PC-9 (cell line): ENCODE data around the gene CTNNB1. TPM values are rescaled to one million over a fixed set of nuclear protein-coding genes. Genes with fewer than 3 reads are reported as not detected.

Experiments
- BruUV-seq: library from RNA; stranded (reverse); fragments of 400-500 nt; replicated peaks from 2 replicates; lab custom pipeline; 2021; lab: Mats Ljungman, UMichigan
- CTCF ChIA-PET: fragments of 300-600 bp; sonication (Branson Sonifier 250); formaldehyde crosslinking; loops from one replicate; lab custom pipeline; 2022; ENCODE audit warnings: antibody characterized with exemption; lab: Charles Lee
- POLR2A ChIA-PET: fragments of 300-600 bp; sonication (Branson Sonifier 250); formaldehyde crosslinking; loops from one replicate; lab custom pipeline; 2022; ENCODE audit warnings: antibody characterized with exemption; ENCODE audit not compliant: unreplicated experiment; lab: Charles Lee
- DNase-seq, 2 experiments: peaks; one replicate each; pipeline versions ENCODE4 v3.0.0 to v3.0.0-alpha.2; 2015 to 2022; ENCODE audit warnings: mixed read lengths in 1 of 2
- H2AFZ ChIP-seq: fragments of 200-600 bp; sonication (generic); 2 replicates; pipeline ENCODE4 v1.8.1; 2017; ENCODE audit warnings: antibody characterized with exemption
- H3F3A ChIP-seq: fragments of 200-600 bp; sonication (generic); 2 replicates; pipeline ENCODE4 v1.8.1; 2017; ENCODE audit warnings: antibody characterized with exemption, mild to moderate bottlenecking, low read depth; ENCODE audit not compliant: insufficient read depth
- H3K27ac ChIP-seq: fragments of 200-600 bp; sonication (generic); 2 replicates; pipeline ENCODE4 v1.6.1; 2016; ENCODE audit warnings: mixed run types
- H3K27me3 ChIP-seq: fragments of 200-600 bp; sonication (generic); 2 replicates; pipeline ENCODE4 v1.6.1; 2016; ENCODE audit warnings: low read depth, mixed run types; ENCODE audit not compliant: insufficient read depth
- H3K36me3 ChIP-seq: fragments of 200-600 bp; sonication (generic); 2 replicates; pipeline ENCODE4 v1.6.1; 2016; ENCODE audit warnings: low read depth, mixed run types
- H3K4me1 ChIP-seq: fragments of 200-600 bp; sonication (generic); replicated peaks from 2 replicates; pipeline ENCODE4 v1.6.1; 2016; ENCODE audit warnings: mixed run types; ENCODE audit not compliant: insufficient read depth
- H3K4me2 ChIP-seq: fragments of 200-600 bp; sonication (generic); 2 replicates; pipeline ENCODE4 v1.6.1; 2017; ENCODE audit warnings: mixed run types
- H3K4me3 ChIP-seq: fragments of 200-600 bp; sonication (generic); 2 replicates; pipeline ENCODE4 v1.6.1; 2016; ENCODE audit warnings: mixed run types
- H3K79me2 ChIP-seq: fragments of 200-600 bp; sonication (generic); 2 replicates; pipeline ENCODE4 v1.6.1; 2017; ENCODE audit warnings: low read depth, mixed run types
- H3K9me2 ChIP-seq: fragments of 200-600 bp; sonication (generic); 2 replicates; pipeline ENCODE4 v1.8.1; 2017; ENCODE audit warnings: mild to moderate bottlenecking; ENCODE audit not compliant: insufficient read depth
- H3K9me3 ChIP-seq: fragments of 200-600 bp; sonication (generic); 2 replicates; pipeline ENCODE4 v1.8.1; 2016; ENCODE audit warnings: low read depth; ENCODE audit not compliant: insufficient read depth
- H4K20me1 ChIP-seq: fragments of 200-600 bp; sonication (generic); 2 replicates; pipeline ENCODE4 v1.8.1; 2017; ENCODE audit not compliant: insufficient read depth
- CTCF ChIP-seq: fragments of 200-600 bp; sonication (generic); conservative IDR thresholded peaks from 2 replicates; pipeline ENCODE4 v1.6.1; 2017; ENCODE audit warnings: mixed run types, antibody characterized with exemption, mild to moderate bottlenecking, moderate library complexity
- EZH2 ChIP-seq: fragments of 200-600 bp; sonication (generic); IDR thresholded peaks from 2 replicates; pipeline ENCODE4 v1.8.0; 2017; ENCODE audit warnings: antibody characterized with exemption, low read depth
- intact Hi-C: fragments of 100-400 bp; cut with micrococcal nuclease; formaldehyde crosslinking; loops from one replicate; pipeline ENCODE4 v1.10.0; 2022; ENCODE audit not compliant: unreplicated experiment
- total RNA-seq: library from RNA; stranded (reverse); gene quantifications from 2 replicates; pipeline ENCODE4 v1.2.3, GENCODE V29; 2021

CTNNB1 gene
- total RNA-seq, 1 experiment from 2014 or later: 251 TPM

GRCh38 chr3:41202834-41203345, 3.6 kb downstream of the CTNNB1 start:
- ChIA-PET CTCF (interaction anchor here (0.5 to 0.9 kb wide), 4 partner anchors 14 to 839 kb away, joined by 3 to 11 read pairs (median 8); no protein-coding TSS in a partner anchor), POLR2A (no interaction called here)
- Histone ChIP-seq H3K9me2 (no peaks in the 10 kb centered on the region), H3K36me3 (peaks cover 12% of the 10 kb centered on the region), H3K4me3 (peak overlapping the region; percentile 95; the same call in 1 of the 2 replicates), H4K20me1 (peaks cover 79% of the 10 kb centered on the region), H3K9me3 (no peaks in the 10 kb centered on the region), H3K27ac (no peak overlapping the region), H3F3A (no peaks in the 10 kb centered on the region), H2AFZ (no peak overlapping the region), H3K27me3 (no peaks in the 10 kb centered on the region), H3K4me1 (peaks cover 31% of the 10 kb centered on the region), H3K79me2 (peaks cover 84% of the 10 kb centered on the region), H3K4me2 (peak overlapping the region; percentile 99)
- TF ChIP-seq EZH2 (no peak), CTCF (peak; percentile 33; the same call in 1 of the 2 replicates)
- intact Hi-C loops: loop anchor here (2.0 to 10.0 kb wide), 2 partner anchors 72 to 882 kb away; no protein-coding TSS in a partner anchor
- peak; percentile 3 to 47 for DNase-seq
- no TSS peak for BruUV-seq

GRCh38 chr3:41204369-41204768, 5.1 kb downstream of the CTNNB1 start:
- H3K4me1 ChIP-seq: peaks cover 31% of the 10 kb centered on the region
- peaks cover 98% of the 10 kb centered on the region for H3K79me2 ChIP-seq
- H4K20me1 ChIP-seq: peaks cover 94% of the 10 kb centered on the region
- DNase-seq: no peak
- CTCF ChIA-PET: no interaction called here
- intact Hi-C loops: loop anchor here (10.0 kb wide), 1 partner anchor 880 kb away; no protein-coding TSS in a partner anchor
- H3K27ac ChIP-seq: no peak overlapping the region
- TF ChIP-seq EZH2 (no peak), CTCF (no peak)
- H3K27me3 ChIP-seq: no peaks in the 10 kb centered on the region
- no peaks in the 10 kb centered on the region for H3K9me3 ChIP-seq
- POLR2A ChIA-PET: no interaction called here
- peaks cover 12% of the 10 kb centered on the region for H3K36me3 ChIP-seq
- H3K4me3 ChIP-seq: no peak overlapping the region
- no peak overlapping the region for H2AFZ ChIP-seq
- H3K9me2 ChIP-seq: no peaks in the 10 kb centered on the region
- H3K4me2 ChIP-seq: peak overlapping the region; percentile 30; the same call in 1 of the 2 replicates
- no peaks in the 10 kb centered on the region for H3F3A ChIP-seq
- no TSS peak for BruUV-seq

- CTCF ChIA-PET: no interaction called here
- peaks cover 98% of the 10 kb centered on the region for H4K20me1 ChIP-seq
- H3F3A ChIP-seq: no peaks in the 10 kb centered on the region
- H3K4me2 ChIP-seq: no peak overlapping the region
- intact Hi-C loops: loop anchor here (10.0 kb wide), 1 partner anchor 879 kb away; no protein-coding TSS in a partner anchor
- H3K36me3 ChIP-seq: peaks cover 16% of the 10 kb centered on the region
- peaks cover 31% of the 10 kb centered on the region for H3K4me1 ChIP-seq
- no peaks in the 10 kb centered on the region for H3K27me3 ChIP-seq
- H3K79me2 ChIP-seq: peaks cover 100% of the 10 kb centered on the region
- H3K9me2 ChIP-seq: no peaks in the 10 kb centered on the region
- H3K4me3 ChIP-seq: no peak overlapping the region
- H2AFZ ChIP-seq: no peak overlapping the region
- BruUV-seq: no TSS peak
- no peaks in the 10 kb centered on the region for H3K9me3 ChIP-seq
- TF ChIP-seq CTCF (no peak), EZH2 (no peak)
- POLR2A ChIA-PET: no interaction called here
- no peak for DNase-seq
- no peak overlapping the region for H3K27ac ChIP-seq
Measured at GRCh38 chr3:41205591-41205990, 6.3 kb downstream of the CTNNB1 start.
